ENCODE results near the gene RPS19.

- TF ChIP-seq CTCF (IDR thresholded peaks at IDR 0.05) (no peak), SMAD4 (CRISPR knock-in tag; IDR thresholded peaks at IDR 0.05) (no peak), ELF4 (CRISPR knock-in tag; IDR thresholded peaks at IDR 0.05; ENCODE audit: low read depth) (no peak), SMAD3 (CRISPR knock-in tag; IDR thresholded peaks at IDR 0.05; ENCODE audit: borderline replicate concordance) (no peak), MAX (CRISPR knock-in tag; IDR thresholded peaks at IDR 0.05) (no peak), MLX (CRISPR knock-in tag; IDR thresholded peaks at IDR 0.05) (no peak)
Observed at GRCh38 chr19:41912899-41913537, 53.0 kb downstream of the RPS19 start.
